Activated naive CD8-positive, alpha-beta T cell treated with anti-CD3 and anti-CD28 coated beads, Interleukin-2, amount 50 U/mL, for 16 hours (primary cell): ENCODE measurements around the gene XRCC4.

Source experiments
- DNase-seq: peaks from one replicate; pipeline ENCODE4 v3.0.0-alpha.2; 2020; ENCODE audit warnings: low read depth, low spot score

XRCC4 gene

GRCh38 chr5:83071286-83072051 lies 5.9 kb upstream of the XRCC4 start:
- DNase-seq, result no peak

DNA sequence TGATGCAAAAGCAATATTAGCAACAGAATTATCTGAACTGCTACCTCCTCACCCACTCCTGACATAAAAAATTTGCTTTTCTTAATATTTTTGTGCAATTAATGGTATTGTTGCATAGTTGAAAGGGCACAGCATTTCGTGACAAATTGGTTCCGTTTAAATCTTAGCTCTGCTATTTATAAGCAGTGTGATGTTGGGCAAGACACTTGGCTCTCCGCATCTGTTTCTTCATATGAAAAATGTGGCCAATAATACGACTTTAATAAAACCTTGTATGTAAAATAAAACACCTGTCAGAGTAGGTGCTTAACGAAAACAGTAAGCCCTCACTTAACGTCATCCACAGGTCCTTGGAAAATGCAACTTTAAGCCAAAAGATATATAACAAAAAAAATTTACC lies 4.4 kb upstream of the XRCC4 start:
- DNase-seq, result no peak

- DNase-seq, result no peak
Measured at GRCh38 chr5:83077662-83078261, 415 bp downstream of the XRCC4 start.

DNA sequence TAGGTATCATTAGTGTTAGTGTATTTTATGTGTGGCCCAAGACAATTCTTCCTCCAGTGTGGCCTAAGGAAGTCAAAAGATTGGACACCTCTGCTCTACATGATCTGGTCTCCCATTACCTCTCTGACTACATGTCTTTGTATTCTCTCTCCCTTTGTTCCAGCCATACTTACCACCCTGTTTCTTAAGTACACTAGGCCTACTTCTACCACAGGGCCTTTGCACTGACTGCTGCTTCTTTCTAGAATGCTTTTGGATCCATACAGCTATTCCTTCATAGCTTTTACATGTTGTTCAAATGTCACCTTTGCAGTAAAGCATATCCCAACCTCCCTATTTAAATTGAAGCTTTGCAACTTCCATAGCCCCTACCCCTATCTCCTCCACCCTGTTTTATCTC lies 5.4 kb downstream of the XRCC4 start:
- no peak for DNase-seq

- no peak for DNase-seq
Measured at GRCh38 chr5:83084336-83084735, 7.0 kb downstream of the XRCC4 start.

DNA sequence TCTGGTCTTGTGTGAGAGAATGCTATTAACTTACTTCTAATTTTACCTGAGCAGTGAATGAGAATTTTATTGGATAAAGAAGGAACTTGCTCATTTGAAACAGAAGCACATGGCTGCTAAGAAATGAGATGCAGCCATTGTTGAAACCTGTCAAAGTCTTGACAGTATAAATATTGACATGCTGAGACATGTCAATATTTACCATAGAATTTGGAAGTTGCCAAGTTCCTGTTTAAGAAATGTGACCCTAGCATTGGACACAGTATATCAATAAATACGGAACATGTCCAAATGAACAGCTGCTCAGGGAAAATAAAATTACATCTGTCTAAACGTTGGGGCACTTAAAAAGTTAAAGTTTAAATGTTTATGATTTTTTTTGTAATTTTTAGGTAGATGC lies 7.8 kb downstream of the XRCC4 start:
- DNase-seq, result no peak

DNA sequence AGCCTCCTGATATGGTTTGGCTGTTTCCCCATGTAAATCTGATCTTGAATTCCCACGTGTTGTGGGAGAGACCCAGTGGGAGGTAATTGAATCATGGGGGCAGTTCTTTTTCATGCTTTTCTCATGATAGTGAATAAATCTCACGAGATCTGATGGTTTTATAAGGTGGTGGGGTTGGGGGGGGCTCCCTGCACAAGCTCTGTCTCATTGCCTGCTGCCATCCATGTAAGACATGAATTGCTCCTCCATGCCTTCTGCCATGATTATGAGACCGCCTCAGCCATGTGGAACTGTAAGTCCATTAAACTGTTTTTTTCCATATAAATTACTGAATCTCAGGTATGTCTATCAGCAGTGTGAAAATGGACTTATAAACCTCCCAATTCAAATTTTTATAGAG lies 12.8 kb downstream of the XRCC4 start:
- no peak for DNase-seq

- no peak for DNase-seq
Measured at GRCh38 chr5:83092619-83093018, 15.3 kb downstream of the XRCC4 start.

- no peak for DNase-seq
Measured at GRCh38 chr5:83093692-83094091, 16.3 kb downstream of the XRCC4 start.

DNA sequence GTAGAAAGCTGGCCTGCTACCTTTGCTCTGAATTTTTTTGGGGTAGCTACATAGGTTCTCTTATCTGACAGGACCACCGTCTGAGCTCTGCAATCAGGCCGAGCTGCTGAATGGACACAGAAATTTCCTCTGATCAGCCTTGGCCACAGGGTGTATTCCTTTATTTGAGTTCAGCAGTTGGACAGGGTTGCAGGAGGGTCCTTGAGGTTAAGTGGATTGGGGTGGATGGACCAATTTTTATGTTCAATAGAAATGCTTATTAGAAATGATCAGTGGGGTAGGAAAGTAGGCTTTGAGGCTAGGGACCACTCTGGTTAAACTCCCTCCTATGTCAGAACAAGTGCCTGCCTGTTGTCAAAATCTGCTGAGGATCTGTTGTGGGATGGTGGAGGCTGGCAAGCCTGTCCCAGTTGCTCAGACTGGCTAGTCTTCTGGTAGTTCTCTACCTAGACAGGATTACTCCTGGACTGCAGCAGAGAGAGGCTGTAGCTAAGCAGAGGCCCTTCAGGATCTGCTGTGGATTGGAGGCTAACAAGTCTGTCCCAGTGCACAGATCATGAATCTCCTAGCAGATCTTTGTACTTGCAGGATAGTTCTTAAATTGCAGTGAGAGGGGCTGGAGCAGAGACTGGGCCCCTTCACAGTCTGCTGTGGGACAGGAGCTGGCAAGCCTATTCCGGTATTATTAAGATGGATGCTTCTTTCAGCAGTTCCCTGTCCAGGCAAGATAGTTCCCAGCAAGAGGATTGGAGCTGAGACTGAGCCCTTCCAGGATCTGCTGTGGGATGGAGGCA lies 18.0 kb downstream of the XRCC4 start:
- DNase-seq, result no peak

DNA sequence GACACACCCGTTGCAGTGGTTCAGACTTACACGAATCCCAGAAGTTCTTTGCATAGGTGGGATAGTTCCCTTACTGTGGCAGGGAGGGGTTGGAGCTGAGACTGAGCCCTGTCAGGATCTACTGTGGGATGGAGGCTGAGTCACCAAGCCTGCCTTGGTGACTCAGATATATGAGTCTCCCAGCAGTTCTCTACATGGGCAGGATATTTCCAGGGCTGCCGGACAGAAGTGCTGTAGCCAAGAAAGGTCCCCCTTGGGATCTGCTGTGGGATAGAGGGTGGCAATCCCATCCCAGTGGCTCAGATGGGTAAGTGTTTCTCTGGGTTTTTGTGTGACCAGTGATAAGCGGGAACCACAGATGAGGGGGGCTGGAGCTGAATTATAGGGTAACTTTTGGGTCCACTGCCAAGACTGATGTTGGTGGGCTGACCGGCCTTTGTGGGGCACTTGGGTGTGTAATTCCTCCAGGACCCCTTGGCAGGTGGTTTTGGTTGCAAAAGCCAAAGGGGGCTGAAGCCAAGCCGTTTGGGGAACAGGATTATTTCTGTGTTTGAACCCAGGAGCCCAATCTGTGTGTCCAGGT lies 18.7 kb downstream of the XRCC4 start:
- DNase-seq, result no peak

GRCh38 chr5:83096660-83097339 lies 19.5 kb downstream of the XRCC4 start:
- no peak for DNase-seq

GRCh38 chr5:83097689-83098231 lies 20.4 kb downstream of the XRCC4 start:
- DNase-seq, result no peak

DNA sequence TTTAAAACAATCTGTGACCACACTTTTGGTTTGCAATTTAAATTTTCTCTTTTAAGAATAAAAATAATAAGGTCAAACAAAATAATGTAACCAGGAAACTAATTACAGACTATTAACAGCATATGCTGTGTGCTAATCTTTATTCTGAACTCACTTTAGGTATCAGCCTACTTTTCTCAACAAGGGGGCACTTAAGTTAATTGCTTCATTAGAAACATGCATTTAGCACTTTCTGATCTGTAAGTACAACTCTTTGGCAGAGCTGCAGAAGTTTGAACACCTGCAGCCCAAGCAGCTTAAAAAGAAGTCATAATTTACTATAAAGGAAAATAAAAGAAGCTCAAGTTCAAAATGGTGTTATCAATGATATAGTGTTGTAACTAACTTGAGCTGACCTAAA lies 21.7 kb downstream of the XRCC4 start:
- DNase-seq, result no peak

DNA sequence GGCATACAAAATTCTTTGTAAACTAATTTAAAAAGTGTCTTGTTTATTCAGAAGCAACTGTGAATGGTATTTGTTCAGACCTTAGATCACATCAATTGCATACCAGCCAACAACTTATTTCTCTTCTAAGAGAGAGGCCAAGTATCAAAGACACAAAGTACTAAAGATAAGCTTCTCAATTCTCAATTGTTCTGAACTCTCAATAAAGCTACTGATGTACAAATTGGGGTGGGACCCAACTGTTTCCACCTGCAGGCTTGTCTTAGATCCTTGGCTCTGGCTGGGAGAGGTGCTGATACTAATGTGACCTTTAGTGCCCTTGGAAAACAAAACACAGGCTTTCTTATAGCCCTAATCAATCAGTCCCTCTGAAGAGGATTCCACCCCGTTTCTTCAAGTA lies 22.1 kb downstream of the XRCC4 start:
- no peak for DNase-seq

- no peak for DNase-seq
Measured at GRCh38 chr5:83101514-83101913, 24.2 kb downstream of the XRCC4 start.

DNA sequence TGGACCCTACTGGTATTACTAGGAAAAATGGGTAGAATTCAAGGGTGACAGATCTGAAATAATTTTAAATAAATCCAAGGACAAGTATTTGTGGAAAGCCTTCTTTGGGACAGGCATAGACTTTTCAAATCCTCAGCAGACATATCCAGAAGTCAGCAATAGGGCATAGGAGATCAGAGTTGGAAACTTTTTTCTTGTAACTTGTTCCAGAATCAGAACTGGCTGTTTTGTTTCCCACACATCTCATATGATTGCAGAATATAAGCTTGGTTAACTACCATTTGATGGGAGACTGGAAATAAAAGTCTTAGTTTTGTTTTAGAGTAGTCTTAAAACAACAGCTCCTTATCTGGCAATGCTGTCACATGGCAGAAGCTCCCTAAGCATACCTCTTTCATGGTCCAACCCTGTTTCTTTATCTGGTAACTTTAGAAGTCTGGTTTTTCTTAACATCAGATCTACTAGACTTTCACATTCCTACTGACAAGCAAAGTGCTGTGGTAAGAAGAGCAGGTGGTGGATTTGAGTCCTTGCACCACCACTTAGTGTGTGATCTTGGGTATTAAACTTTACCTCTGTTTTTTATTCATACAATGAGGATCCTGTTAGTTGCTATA lies 25.1 kb downstream of the XRCC4 start:
- no peak for DNase-seq

DNA sequence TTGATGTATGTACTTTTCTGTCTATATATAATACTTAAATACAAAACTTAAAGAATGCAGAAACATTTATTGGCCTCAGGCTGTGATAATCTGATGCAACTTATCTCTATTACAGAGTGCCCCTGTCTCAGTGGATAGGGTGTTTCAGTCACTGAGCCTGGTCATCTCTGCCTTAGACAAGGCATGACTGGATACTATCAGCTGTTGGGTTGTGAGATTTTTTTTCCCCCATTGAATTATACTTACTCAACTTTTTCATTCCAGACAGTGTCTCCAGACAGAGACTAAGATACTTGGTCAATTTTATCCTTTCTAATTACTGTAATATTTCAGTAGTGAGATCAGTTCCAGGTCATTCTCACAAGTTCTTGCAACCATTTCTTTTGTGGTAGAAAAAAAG lies 26.7 kb downstream of the XRCC4 start:
- no peak for DNase-seq

DNA sequence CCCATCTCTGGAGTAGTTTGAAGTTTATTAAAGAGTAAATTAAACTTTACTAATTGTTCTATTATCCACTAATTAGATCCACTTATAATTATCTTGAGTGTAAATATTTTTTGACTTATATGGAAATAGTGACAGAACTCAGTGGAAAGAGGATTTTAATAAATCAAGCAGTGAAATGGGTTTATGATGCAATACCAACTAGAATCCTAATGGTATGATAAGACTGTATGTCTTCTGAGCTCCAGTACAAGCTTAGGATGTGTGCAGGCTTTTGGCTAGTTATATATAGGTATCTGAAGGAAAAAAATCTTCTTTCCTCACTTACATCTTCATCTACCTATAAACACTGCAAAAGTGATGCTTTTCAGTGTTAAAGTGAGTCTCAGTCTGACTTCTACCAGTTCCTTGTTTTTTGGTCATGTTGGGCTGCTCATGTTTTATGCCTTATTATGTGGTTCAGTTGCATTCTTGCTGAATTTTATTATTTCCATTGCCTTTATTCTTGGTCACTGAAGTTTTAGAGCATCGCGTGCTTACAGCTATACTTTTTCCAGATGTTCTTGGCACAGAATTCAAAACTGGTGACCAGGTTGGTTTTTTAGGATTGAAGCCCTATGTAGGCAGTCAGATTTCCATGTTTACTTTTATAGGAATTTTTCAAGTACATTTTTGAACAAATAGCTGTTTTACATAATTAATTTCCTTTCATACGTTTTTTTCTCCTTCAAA lies 30.5 kb downstream of the XRCC4 start:
- DNase-seq, result no peak

DNA sequence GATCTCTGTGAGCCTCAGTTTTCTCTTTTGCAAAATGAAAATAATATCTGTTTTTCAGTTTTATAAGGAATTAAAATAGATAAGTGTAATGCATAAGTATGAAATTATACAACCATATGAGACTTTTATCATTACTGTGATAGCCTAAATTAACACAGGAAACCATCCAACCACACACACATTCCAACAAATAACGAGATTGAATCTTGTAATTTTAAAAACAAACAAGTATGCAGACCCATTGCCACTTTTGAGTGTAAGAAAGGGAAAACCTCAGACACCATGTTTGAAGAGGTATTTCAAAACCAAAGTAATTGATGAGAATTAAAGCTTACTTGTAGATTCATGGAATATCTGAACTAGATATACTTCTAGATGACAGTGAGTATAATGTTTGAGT lies 32.0 kb downstream of the XRCC4 start:
- DNase-seq, result no peak
